22Rv1 (cell line): ENCODE results near the gene BORA.

Source experiments
- CTCF ChIP-seq: fragments of 450-650 bp; IDR thresholded peaks from 2 replicates; pipeline ENCODE4 v1.5.1; 2017; ENCODE audit warnings: mild to moderate bottlenecking
- ZFX ChIP-seq: fragments of 450-650 bp; IDR thresholded peaks from 2 replicates; pipeline ENCODE4 v1.6.1; 2017; ENCODE audit warnings: antibody characterized with exemption, borderline replicate concordance

- TF ChIP-seq ZFX (no peak), CTCF (no peak)
These were observed 61.1 kb downstream of the BORA start for GRCh38 chr13:72788831-72789230.
